Stomach (tissue), 9 donors: ENCODE results near the gene MAGI2. TPM values are rescaled to one million over a fixed set of nuclear protein-coding genes. Genes with fewer than 3 reads are reported as not detected.
A peak's percentile ranks its signal among the peaks of the same experiment; 100 is the strongest.

Source experiments
- DNase-seq, 2 donors: peaks; one replicate each; pipeline versions ENCODE4 v3.0.0 to v3.0.0-alpha.2; 2013 to 2019
- H3K27ac ChIP-seq, 5 donors: fragments of 200-600 bp in 4 of 5; sonication (generic) in 4 of 5; one replicate each; pipeline ENCODE4 v1.5.1; 2013 to 2019; ENCODE audit warnings: mild to moderate bottlenecking in 1 of 5, moderate library complexity in 1 of 5
- H3K27me3 ChIP-seq, 3 donors: fragments of 200-600 bp; sonication (generic); one replicate each; pipeline ENCODE4 v1.5.1; 2017 to 2019; ENCODE audit warnings: mixed run types in 1 of 3
- H3K36me3 ChIP-seq, 4 donors: fragments of 200-600 bp; sonication (generic); 1 replicate in 3 of 4; 2 replicates in 1 of 4; pipeline ENCODE4 v1.5.1; 2016 to 2019
- H3K4me1 ChIP-seq, 4 donors: fragments of 200-600 bp; sonication (generic); one replicate each; pipeline ENCODE4 v1.5.1; 2016 to 2019
- H3K4me3 ChIP-seq, 4 donors: fragments of 200-600 bp; sonication (generic) in 3 of 4; one replicate each; pipeline ENCODE4 v1.5.1; 2016 to 2019; ENCODE audit warnings: mild to moderate bottlenecking in 1 of 4
- H3K9me3 ChIP-seq, 4 donors: fragments of 200-600 bp; sonication (generic); one replicate each; pipeline ENCODE4 v1.5.1; 2016 to 2019
- EP300 ChIP-seq: sonication (generic); formaldehyde crosslinking; IDR thresholded peaks from one replicate; pipeline ENCODE4 v1.6.1; 2017; ENCODE audit warnings: antibody characterized with exemption
- POLR2A ChIP-seq, 4 donors: fragments of 450-650 bp; IDR thresholded peaks; one replicate each; pipeline ENCODE4 v1.6.1; 2016; ENCODE audit warnings: antibody characterized with exemption in 4 of 4, control low read depth in 2 of 4, mild to moderate bottlenecking in 1 of 4, moderate library complexity in 1 of 4
- POLR2AphosphoS5 ChIP-seq, 3 donors: sonication (generic); formaldehyde crosslinking; IDR thresholded peaks; one replicate each; pipeline ENCODE4 v1.6.1; 2016; ENCODE audit warnings: antibody characterized with exemption in 3 of 3
- WGBS, 5 donors: extraction: QIAGEN DNeasy Blood & Tissue Kit in 3 of 5; methylation state at CpG; one replicate each; pipeline versions ENCODE4 v1.1.5 to v1.1.7; 2013 to 2018; 5-methylcytosine and 5-hydroxymethylcytosine counted together
- intact Hi-C: fragments of 100-400 bp; cut with DNase I; formaldehyde crosslinking; loops from one replicate; pipeline ENCODE4 v1.15.1; 2023; ENCODE audit warnings: low total_unique reads
- polyA plus RNA-seq, 3 donors: library from polyadenylated mRNA; stranded (reverse); fragments of 200-250 nt; gene quantifications; one replicate each; pipeline ENCODE4 v1.2.3, GENCODE V29; 2013
- total RNA-seq, 5 donors: library from RNA; depleted of rRNA; stranded (reverse); fragments of >200 nt; gene quantifications; one replicate each; pipeline versions ENCODE4 v1.1.0 to v1.2.3, GENCODE V29; 2014 to 2016
- TF ChIP-seq, protein P1 (sequence below), 7 experiments: fragments of 450-650 bp in 4 of 7; fragments of 200-600 bp in 3 of 7; sonication (generic) in 3 of 7; IDR thresholded peaks; one replicate each; pipeline ENCODE4 v1.5.1; 2016 to 2019; ENCODE audit warnings: antibody characterized with exemption in 7 of 7, control low read depth in 2 of 7, mild to moderate bottlenecking in 1 of 7
- donor health status: healthy with polysubstance abuse.
- donor health status: Bipolar disorder and iron deficiency.
- donor health status: healthy.

Gene MAGI2
- total and polyA plus RNA-seq, 8 donors = 0.92 to 53.9 (median 5.8) TPM

DNA sequence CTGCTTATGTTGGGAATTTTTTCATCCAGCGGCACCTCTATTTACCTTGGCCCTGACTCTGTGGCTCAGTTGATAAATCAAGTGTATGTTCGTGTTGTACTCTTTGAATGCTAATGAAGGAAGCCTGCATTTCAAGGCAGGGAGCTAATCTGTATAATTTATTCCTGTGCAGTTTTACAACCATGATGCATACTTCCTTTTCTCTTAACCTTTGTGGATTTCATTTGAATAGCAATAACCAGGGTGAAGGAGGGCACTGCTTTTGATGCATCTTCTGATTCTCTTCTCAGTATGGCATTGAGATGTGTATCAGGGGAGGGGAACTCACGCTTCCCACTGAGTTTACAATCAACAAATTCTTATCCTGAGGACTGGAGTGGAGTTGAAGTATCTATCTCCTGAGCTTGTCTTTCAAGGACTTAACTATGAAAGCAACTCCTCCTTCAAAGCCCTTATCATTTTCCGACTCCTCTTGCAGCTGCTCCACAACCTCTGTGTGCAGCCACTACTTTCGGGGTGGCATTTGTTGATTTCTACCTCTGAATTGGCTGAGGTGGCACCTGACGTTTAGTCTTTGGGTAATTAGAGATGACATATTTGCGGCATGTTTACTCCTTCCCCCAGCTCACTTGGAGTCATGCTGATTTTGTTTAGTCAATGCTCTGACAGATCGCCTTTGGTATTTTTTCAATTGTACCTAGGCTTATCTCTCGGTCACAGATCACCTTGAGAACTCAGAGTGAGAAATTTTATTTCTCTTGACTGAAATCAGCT lies 1379.7 kb downstream of the MAGI2 start:
- Histone ChIP-seq H3K4me1 (peaks cover 0 to 11% (median 0%) of the 10 kb centered on the region in 4 donors), H3K27ac (peak overlapping the region in 2 of 5 donors; percentile 60 to 61), H3K9me3 (no peaks in the 10 kb centered on the region), H3K27me3 (no peaks in the 10 kb centered on the region), H3K4me3 (no peak overlapping the region), H3K36me3 (no peaks in the 10 kb centered on the region)
- intact Hi-C loops = no loop called here
- WGBS, 5 donors = 26 to 44% (median 41%) methylated on average over 9 of the region's 9 CpGs
- DNase-seq = peak in 1 of 2 donors; percentile 37
- no peak for TF ChIP-seq POLR2A (IDR thresholded peaks at IDR 0.05)
- TF ChIP-seq, protein P1, sequence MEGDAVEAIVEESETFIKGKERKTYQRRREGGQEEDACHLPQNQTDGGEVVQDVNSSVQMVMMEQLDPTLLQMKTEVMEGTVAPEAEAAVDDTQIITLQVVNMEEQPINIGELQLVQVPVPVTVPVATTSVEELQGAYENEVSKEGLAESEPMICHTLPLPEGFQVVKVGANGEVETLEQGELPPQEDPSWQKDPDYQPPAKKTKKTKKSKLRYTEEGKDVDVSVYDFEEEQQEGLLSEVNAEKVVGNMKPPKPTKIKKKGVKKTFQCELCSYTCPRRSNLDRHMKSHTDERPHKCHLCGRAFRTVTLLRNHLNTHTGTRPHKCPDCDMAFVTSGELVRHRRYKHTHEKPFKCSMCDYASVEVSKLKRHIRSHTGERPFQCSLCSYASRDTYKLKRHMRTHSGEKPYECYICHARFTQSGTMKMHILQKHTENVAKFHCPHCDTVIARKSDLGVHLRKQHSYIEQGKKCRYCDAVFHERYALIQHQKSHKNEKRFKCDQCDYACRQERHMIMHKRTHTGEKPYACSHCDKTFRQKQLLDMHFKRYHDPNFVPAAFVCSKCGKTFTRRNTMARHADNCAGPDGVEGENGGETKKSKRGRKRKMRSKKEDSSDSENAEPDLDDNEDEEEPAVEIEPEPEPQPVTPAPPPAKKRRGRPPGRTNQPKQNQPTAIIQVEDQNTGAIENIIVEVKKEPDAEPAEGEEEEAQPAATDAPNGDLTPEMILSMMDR (IDR thresholded peaks at IDR 0.05) = no peak
- no peak for TF ChIP-seq POLR2AphosphoS5 (IDR thresholded peaks at IDR 0.05)
- no peak for TF ChIP-seq EP300

DNA sequence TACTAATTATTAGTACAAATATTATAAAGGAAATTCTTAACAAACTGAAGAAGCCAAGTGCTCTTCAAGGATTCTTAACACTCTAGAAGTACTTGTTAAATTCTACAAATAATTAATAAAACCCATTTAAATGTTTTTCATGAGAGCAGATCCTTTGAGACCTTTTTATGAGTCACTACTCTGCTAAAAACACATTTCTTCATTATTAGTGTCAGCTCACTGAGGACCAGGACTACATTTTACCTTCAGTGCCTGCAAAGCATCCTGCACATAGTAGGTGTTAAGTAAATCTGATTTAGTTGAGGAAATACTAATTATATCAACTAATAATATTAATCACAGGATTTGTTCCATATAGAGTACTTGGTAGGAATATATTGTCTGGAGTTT lies 1381.3 kb downstream of the MAGI2 start:
- intact Hi-C loops = no loop called here

DNA sequence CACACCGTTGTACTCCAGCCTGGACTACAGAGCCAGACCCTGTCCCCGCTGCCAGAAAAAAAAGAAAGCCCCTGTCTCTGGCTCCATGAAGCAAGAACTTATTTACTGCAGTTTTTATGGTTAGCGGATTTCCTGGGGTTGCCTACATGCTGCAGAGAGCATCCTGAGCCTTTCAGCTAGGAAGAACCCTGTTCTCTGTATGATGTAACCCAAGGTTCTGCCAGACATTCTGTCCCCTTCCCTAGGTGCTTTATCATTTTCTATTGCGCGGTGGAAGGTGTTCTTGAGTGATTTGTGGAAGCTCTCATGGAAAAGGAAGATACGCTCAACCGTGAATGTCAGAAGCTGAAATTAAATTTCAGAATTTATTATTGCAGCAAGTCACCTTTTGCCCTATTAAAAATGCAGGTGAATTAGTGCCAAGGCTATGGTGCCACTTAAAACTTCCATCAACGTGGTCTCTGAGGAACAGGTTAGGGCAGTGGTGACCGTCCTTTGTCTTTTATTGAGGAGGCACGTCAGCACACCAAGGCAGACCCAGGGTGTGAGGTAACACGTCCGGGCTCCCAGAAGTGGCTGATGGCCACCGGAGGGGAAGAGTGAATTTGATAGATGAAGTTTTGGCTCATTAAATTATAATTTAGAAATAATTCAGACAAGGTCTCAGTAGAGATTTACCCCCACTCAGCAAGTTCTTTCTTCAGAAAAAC lies 1381.8 kb downstream of the MAGI2 start:
- intact Hi-C loops = no loop called here
- 84 to 93% (median 90%) methylated on average over 13 of the region's 13 CpGs for WGBS, 5 donors
- H3K27ac ChIP-seq = no peak overlapping the region

More for the DNA sequence above, 1381.3 kb downstream of the MAGI2 start:
- Histone ChIP-seq H3K27ac (no peak overlapping the region), H3K36me3 (no peaks in the 10 kb centered on the region), H3K4me3 (no peak overlapping the region), H3K27me3 (no peaks in the 10 kb centered on the region), H3K9me3 (no peaks in the 10 kb centered on the region), H3K4me1 (peaks cover 0 to 11% (median 0%) of the 10 kb centered on the region in 4 donors)
- TF ChIP-seq POLR2A (IDR thresholded peaks at IDR 0.05) = no peak
- no peak for TF ChIP-seq EP300
- no peak for TF ChIP-seq POLR2AphosphoS5 (IDR thresholded peaks at IDR 0.05)
- TF ChIP-seq, protein P1 (IDR thresholded peaks at IDR 0.05) = no peak
- DNase-seq = no peak

DNA sequence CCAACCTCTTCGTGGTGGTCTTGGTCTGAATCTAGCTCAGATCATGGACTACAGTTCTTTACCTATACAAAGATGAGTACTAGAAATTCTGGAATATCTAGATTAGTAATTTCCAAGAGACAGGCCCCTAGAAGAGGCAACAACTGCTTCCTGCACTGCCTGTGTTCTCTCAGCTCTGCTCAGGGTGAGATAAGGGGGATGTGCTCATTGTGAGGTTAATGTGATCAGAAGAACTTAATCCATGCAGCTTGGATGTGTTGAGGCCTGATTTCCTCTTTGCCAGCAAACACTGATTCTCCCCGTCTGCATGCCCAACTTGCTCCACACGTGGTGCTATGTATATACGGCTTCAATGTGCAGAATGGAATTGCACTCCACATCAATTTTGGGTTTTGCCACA lies 1386.9 kb downstream of the MAGI2 start:
- H3K27me3 ChIP-seq = no peaks in the 10 kb centered on the region
- intact Hi-C loops = no loop called here
- H3K4me1 ChIP-seq = no peaks in the 10 kb centered on the region
- WGBS, 5 donors = 81 to 90% (median 83%) methylated on average over 4 of the region's 4 CpGs
- DNase-seq = no peak
- no peaks in the 10 kb centered on the region for H3K9me3 ChIP-seq
- no peak overlapping the region for H3K27ac ChIP-seq
- no peak overlapping the region for H3K4me3 ChIP-seq
- H3K36me3 ChIP-seq = no peaks in the 10 kb centered on the region
- TF ChIP-seq, protein P1 (IDR thresholded peaks at IDR 0.05) = no peak
- TF ChIP-seq POLR2AphosphoS5 (IDR thresholded peaks at IDR 0.05) = no peak
- no peak for TF ChIP-seq EP300
- no peak for TF ChIP-seq POLR2A (IDR thresholded peaks at IDR 0.05)

More for the DNA sequence above, 1381.8 kb downstream of the MAGI2 start:
- H3K9me3 ChIP-seq = no peaks in the 10 kb centered on the region
- H3K27me3 ChIP-seq = no peaks in the 10 kb centered on the region
- TF ChIP-seq POLR2A (IDR thresholded peaks at IDR 0.05) (no peak), EP300 (no peak), POLR2AphosphoS5 (IDR thresholded peaks at IDR 0.05) (no peak)
- TF ChIP-seq, protein P1 (IDR thresholded peaks at IDR 0.05) = no peak
- H3K36me3 ChIP-seq = no peaks in the 10 kb centered on the region
- no peak for DNase-seq
- H3K4me3 ChIP-seq = no peak overlapping the region
- H3K4me1 ChIP-seq = peaks cover 0 to 11% (median 0%) of the 10 kb centered on the region in 4 donors
